ENCODE data around the gene ATP9B.

DNA sequence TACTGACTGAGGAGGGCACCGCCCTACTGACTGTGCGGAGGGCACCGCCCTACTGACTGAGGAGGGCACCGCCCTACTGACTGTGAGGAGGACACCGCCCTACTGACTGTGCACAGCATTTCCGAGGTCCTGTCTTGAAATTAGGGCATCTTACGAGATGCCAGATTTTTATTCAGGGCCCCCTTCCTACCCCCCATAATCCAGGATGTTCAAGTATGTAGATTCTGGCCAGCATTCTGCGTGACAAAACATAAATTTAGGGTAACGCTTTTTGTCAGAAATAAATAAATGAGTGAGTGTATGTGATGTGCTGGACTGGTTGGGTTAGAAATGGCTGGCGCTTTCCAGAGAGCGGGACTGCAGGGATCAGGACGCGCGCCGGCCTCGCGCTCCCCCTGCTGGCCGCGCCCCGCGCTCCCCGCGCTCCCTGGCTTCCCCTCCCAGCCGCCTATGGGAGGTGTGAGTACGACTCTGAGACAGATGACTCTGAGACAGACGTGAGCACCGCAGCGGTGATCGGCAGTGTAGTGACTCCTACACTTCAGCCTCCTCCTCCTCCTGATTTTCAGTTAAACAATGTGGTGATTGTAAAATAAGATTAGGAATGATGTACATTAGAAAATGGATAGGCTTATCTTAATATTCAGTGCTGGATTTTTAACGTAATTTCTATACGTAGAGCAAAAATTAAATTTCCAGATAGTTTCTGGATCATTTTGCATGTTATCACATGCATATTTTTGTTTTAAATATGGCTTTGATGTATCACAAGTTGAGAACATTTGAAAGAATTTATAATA is 177.3 kb downstream of the ATP9B start:
- no peak for TF ChIP-seq EZH2 (IDR thresholded peaks at IDR 0.05; ENCODE audit: borderline replicate concordance, low read depth, low read length, poor library complexity, severe bottlenecking)
- TF ChIP-seq, protein P1, sequence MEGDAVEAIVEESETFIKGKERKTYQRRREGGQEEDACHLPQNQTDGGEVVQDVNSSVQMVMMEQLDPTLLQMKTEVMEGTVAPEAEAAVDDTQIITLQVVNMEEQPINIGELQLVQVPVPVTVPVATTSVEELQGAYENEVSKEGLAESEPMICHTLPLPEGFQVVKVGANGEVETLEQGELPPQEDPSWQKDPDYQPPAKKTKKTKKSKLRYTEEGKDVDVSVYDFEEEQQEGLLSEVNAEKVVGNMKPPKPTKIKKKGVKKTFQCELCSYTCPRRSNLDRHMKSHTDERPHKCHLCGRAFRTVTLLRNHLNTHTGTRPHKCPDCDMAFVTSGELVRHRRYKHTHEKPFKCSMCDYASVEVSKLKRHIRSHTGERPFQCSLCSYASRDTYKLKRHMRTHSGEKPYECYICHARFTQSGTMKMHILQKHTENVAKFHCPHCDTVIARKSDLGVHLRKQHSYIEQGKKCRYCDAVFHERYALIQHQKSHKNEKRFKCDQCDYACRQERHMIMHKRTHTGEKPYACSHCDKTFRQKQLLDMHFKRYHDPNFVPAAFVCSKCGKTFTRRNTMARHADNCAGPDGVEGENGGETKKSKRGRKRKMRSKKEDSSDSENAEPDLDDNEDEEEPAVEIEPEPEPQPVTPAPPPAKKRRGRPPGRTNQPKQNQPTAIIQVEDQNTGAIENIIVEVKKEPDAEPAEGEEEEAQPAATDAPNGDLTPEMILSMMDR (conservative IDR thresholded peaks at IDR 0.05; ENCODE audit: low read depth, low read length): peak; percentile 99

Data from A673 (cell line).